ENCODE results near the gene MUC6. TPM values are rescaled to one million over a fixed set of nuclear protein-coding genes. Genes with fewer than 3 reads are reported as not detected.

The MUC6 gene
- total RNA-seq, 1 donor, result not detected

GRCh38 chr11:1082728-1083620 lies 46.5 kb upstream of the MUC6 start:
- TF ChIP-seq CTCF (IDR thresholded peaks at IDR 0.05; ENCODE audit: insufficient read depth, low read length), result no peak
- H3K4me3 ChIP-seq (ENCODE audit: low read depth, low read length), result no peak overlapping the region
- no peak for DNase-seq (ENCODE audit: low read depth)

- TF ChIP-seq CTCF (IDR thresholded peaks at IDR 0.05; ENCODE audit: insufficient read depth, low read length), result no peak
Measured at GRCh38 chr11:1082346-1082727, 45.8 kb upstream of the MUC6 start.

GRCh38 chr11:1081601-1082311 lies 45.2 kb upstream of the MUC6 start:
- DNase-seq (ENCODE audit: low read depth), result no peak
- no peak for TF ChIP-seq CTCF (IDR thresholded peaks at IDR 0.05; ENCODE audit: insufficient read depth, low read length)
- no peak overlapping the region for H3K4me3 ChIP-seq (ENCODE audit: low read depth, low read length)

More at GRCh38 chr11:1082346-1082727, 45.8 kb upstream of the MUC6 start:
- DNase-seq (ENCODE audit: low read depth), result no peak
- H3K4me3 ChIP-seq (ENCODE audit: low read depth, low read length), result no peak overlapping the region

- DNase-seq (ENCODE audit: low read depth), result no peak
- TF ChIP-seq CTCF (IDR thresholded peaks at IDR 0.05; ENCODE audit: insufficient read depth, low read length), result no peak
- no peak overlapping the region for H3K4me3 ChIP-seq (ENCODE audit: low read depth, low read length)
Measured at GRCh38 chr11:1078191-1078601, 41.7 kb upstream of the MUC6 start.

GRCh38 chr11:1077417-1078119 lies 41.0 kb upstream of the MUC6 start:
- TF ChIP-seq CTCF (IDR thresholded peaks at IDR 0.05; ENCODE audit: insufficient read depth, low read length), result no peak
- no peak for DNase-seq (ENCODE audit: low read depth)
- H3K4me3 ChIP-seq (ENCODE audit: low read depth, low read length), result no peak overlapping the region

- no peak for TF ChIP-seq CTCF (IDR thresholded peaks at IDR 0.05; ENCODE audit: insufficient read depth, low read length)
- H3K4me3 ChIP-seq (ENCODE audit: low read depth, low read length), result no peak overlapping the region
- DNase-seq (ENCODE audit: low read depth), result no peak
Measured at GRCh38 chr11:1077033-1077416, 40.5 kb upstream of the MUC6 start.

Measured in fibroblast of the aortic adventitia (primary cell).